Fibroblast of mammary gland (primary cell): ENCODE measurements around the gene ARHGAP44.

Experiments
- DNase-seq: peaks from one replicate; pipeline ENCODE4 v3.0.0-alpha.2; 2010; ENCODE audit warnings: low read depth
- H3K4me3 ChIP-seq: 2 replicates; pipeline ENCODE4 v1.5.1; 2011; ENCODE audit warnings: low read depth, mild to moderate bottlenecking, low read length, moderate library complexity; ENCODE audit not compliant: control insufficient read depth
- TF ChIP-seq, protein P1 (sequence below): conservative IDR thresholded peaks from 2 replicates; pipeline ENCODE4 v1.5.1; 2011; ENCODE audit warnings: low read depth, low read length, inconsistent platforms; ENCODE audit not compliant: control insufficient read depth, insufficient read depth

The ARHGAP44 gene

DNA sequence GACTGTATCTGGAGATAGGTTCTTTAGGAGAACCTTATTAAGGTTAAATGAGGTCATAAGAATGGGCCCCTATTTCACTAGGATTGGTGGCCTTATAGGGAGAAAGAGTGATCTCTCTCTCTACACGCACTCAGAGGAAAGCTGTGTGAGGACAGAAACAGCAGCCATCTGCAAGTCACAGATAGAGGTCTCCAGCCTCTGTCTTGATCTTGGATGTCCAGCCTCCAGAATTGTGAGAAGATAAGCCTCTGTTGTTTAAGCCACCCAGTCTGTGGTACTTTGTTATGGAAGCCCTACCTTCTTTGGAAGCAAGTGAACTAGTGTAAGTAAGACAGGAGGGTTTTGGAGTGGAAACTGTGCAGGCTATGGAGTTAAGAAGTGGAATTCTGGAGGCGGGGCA lies 135.3 kb downstream of the ARHGAP44 start:
- TF ChIP-seq, protein P1, sequence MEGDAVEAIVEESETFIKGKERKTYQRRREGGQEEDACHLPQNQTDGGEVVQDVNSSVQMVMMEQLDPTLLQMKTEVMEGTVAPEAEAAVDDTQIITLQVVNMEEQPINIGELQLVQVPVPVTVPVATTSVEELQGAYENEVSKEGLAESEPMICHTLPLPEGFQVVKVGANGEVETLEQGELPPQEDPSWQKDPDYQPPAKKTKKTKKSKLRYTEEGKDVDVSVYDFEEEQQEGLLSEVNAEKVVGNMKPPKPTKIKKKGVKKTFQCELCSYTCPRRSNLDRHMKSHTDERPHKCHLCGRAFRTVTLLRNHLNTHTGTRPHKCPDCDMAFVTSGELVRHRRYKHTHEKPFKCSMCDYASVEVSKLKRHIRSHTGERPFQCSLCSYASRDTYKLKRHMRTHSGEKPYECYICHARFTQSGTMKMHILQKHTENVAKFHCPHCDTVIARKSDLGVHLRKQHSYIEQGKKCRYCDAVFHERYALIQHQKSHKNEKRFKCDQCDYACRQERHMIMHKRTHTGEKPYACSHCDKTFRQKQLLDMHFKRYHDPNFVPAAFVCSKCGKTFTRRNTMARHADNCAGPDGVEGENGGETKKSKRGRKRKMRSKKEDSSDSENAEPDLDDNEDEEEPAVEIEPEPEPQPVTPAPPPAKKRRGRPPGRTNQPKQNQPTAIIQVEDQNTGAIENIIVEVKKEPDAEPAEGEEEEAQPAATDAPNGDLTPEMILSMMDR = no peak
- DNase-seq = no peak
- H3K4me3 ChIP-seq = no peak overlapping the region

GRCh38 chr17:12927001-12927400 lies 137.7 kb downstream of the ARHGAP44 start:
- no peak for DNase-seq
- H3K4me3 ChIP-seq = no peak overlapping the region
- TF ChIP-seq, protein P1 = no peak

- no peak overlapping the region for H3K4me3 ChIP-seq
- TF ChIP-seq, protein P1 = no peak
- DNase-seq = peak; percentile 47
These were observed 138.5 kb downstream of the ARHGAP44 start for GRCh38 chr17:12927541-12928425.

GRCh38 chr17:12928736-12929135 lies 139.4 kb downstream of the ARHGAP44 start:
- no peak overlapping the region for H3K4me3 ChIP-seq
- DNase-seq = peak; percentile 28
- TF ChIP-seq, protein P1 = peak; percentile 28

GRCh38 chr17:12936501-12936900 lies 147.2 kb downstream of the ARHGAP44 start:
- H3K4me3 ChIP-seq = no peak overlapping the region
- TF ChIP-seq, protein P1 = no peak
- DNase-seq = no peak

- DNase-seq = no peak
- TF ChIP-seq, protein P1 = no peak
- H3K4me3 ChIP-seq = no peak overlapping the region
These were observed 151.4 kb downstream of the ARHGAP44 start for GRCh38 chr17:12940699-12941098.
